ENCODE data around the gene UNC5C. TPM values are rescaled to one million over a fixed set of nuclear protein-coding genes. Genes with fewer than 3 reads are reported as not detected.

Gene UNC5C
- total RNA-seq, 1 experiment from 2014 or later: 1.0 TPM

- no peaks in the 10 kb centered on the region for H3K27me3 Mint-ChIP-seq (ENCODE audit: low read depth)
- peak; percentile 94 for ATAC-seq
- ChIA-PET POLR2A (no interaction called here), CTCF (interaction anchor here (0.6 to 1.9 kb wide), 25 partner anchors 9 to 1139 kb away, joined by 3 to 7 read pairs (median 4); no protein-coding TSS in a partner anchor)
- peaks cover 11% of the 10 kb centered on the region for H3K4me1 Mint-ChIP-seq
- no peak overlapping the region for H3K4me3 Mint-ChIP-seq
- H3K27ac Mint-ChIP-seq: no peak overlapping the region
- TF ChIP-seq IRF2 (CRISPR knock-in tag; IDR thresholded peaks at IDR 0.05; ENCODE audit: borderline replicate concordance, low read depth) (no peak), ESRRA (CRISPR knock-in tag; IDR thresholded peaks at IDR 0.05; ENCODE audit: borderline replicate concordance) (no peak), CBFB (CRISPR knock-in tag; IDR thresholded peaks at IDR 0.05; ENCODE audit: low read depth) (no peak), ZNF532 (CRISPR knock-in tag; IDR thresholded peaks at IDR 0.05; ENCODE audit: borderline replicate concordance) (no peak), ZNF416 (CRISPR knock-in tag; IDR thresholded peaks at IDR 0.05) (no peak), PRRX2 (CRISPR knock-in tag; IDR thresholded peaks at IDR 0.05) (no peak), AR (CRISPR knock-in tag; IDR thresholded peaks at IDR 0.05) (no peak), ATF2 (CRISPR knock-in tag; IDR thresholded peaks at IDR 0.05; ENCODE audit: borderline replicate concordance, low read depth) (no peak), ATF3 (CRISPR knock-in tag; conservative IDR thresholded peaks at IDR 0.05) (no peak), TP53 (CRISPR knock-in tag; IDR thresholded peaks at IDR 0.05) (no peak), TCF7 (CRISPR knock-in tag; IDR thresholded peaks at IDR 0.05; ENCODE audit: low read depth) (no peak), CREM (CRISPR knock-in tag; IDR thresholded peaks at IDR 0.05) (no peak), ARID4B (CRISPR knock-in tag; IDR thresholded peaks at IDR 0.05; ENCODE audit: borderline replicate concordance) (no peak)
- H3K9me3 Mint-ChIP-seq: no peaks in the 10 kb centered on the region
- H3K36me3 Mint-ChIP-seq: no peaks in the 10 kb centered on the region
- DNase-seq (ENCODE audit: low spot score): peak; percentile 48
Measured at GRCh38 chr4:95204873-95205272, 343.9 kb downstream of the UNC5C start.
